ENCODE results near the gene EXOSC7.

Gene EXOSC7

DNA sequence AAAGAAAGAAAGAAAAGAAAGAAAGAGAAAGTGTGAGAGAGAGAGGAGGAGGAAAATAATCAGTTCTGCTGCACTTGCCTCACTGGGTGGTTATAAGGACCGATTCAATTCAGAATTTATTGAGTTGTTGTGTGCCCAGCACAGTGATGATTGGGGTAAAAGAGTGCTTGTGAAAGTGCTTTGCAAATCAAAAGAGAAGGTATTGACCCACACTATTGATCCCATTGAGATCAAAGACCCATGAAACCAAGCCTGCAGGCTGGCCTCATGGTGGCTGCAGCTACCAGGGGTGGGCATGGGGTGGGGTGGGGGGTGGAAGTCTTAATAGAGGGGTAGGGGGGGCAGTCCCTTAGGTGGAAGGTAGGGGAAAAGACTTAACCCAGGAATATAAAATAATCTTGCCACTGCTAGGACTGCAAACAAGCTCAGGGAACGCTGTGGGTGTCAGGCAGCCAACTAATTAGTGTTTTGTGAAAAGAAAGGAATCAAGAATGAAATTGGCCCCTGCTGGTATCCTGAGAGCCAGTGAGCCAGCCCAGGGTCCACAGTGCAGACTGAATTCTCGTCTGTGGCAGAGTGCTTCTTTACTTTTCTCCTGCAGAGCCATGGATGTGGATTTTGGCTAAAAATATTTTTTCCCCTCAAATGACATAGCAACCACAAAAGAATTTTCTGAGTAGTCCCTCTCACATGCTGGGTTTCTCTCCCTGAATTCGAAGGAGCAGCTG, 84.3 kb downstream of the EXOSC7 start:
- DNase-seq: no peak

Data from NCI-H1092 (cell line).